A549 (cell line): ENCODE results near the gene CD55.

ENCODE experiments used
- CTCF ChIP-seq: fragments of >200 bp; sonication (Bioruptor Twin); formaldehyde crosslinking; IDR thresholded peaks from 3 replicates; pipeline ENCODE4 v1.5.1; 2016
- PHF8 ChIP-seq: fragments of 200-600 bp; sonication (generic); IDR thresholded peaks from 2 replicates; pipeline ENCODE4 v1.6.1; 2016; ENCODE audit warnings: low read depth, mild to moderate bottlenecking, antibody characterized with exemption, moderate library complexity, borderline replicate concordance
- RCOR1 ChIP-seq: fragments of 150-350 bp; IDR thresholded peaks from 2 replicates; pipeline ENCODE4 v1.6.1; 2014; ENCODE audit warnings: antibody characterized with exemption, low read length, low read depth
- TF ChIP-seq, protein P1 (sequence below): fragments of 450-650 bp; IDR thresholded peaks from 2 replicates; pipeline ENCODE4 v1.6.1; 2014; ENCODE audit warnings: antibody characterized with exemption

GRCh38 chr1:207316622-207317391, 4.7 kb upstream of the CD55 start:
- TF ChIP-seq, protein P1, sequence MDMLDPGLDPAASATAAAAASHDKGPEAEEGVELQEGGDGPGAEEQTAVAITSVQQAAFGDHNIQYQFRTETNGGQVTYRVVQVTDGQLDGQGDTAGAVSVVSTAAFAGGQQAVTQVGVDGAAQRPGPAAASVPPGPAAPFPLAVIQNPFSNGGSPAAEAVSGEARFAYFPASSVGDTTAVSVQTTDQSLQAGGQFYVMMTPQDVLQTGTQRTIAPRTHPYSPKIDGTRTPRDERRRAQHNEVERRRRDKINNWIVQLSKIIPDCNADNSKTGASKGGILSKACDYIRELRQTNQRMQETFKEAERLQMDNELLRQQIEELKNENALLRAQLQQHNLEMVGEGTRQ: no peak
- no peak for TF ChIP-seq CTCF
- no peak for TF ChIP-seq RCOR1
- TF ChIP-seq PHF8: no peak
